Endodermal cell (in vitro differentiated cells): ENCODE results near the gene RAP1GAP2. TPM values are rescaled to one million over a fixed set of nuclear protein-coding genes. Genes with fewer than 3 reads are reported as not detected.

Experiments
- DNase-seq: peaks from one replicate; pipeline ENCODE4 v3.0.0-alpha.2; 2017
- H3K27ac ChIP-seq: 2 replicates; pipeline ENCODE4 v1.5.1; 2013; ENCODE audit warnings: mild to moderate bottlenecking, low read depth, low read length, moderate library complexity
- H3K27me3 ChIP-seq: 2 replicates; pipeline ENCODE4 v1.6.1; 2013; ENCODE audit warnings: mild to moderate bottlenecking, low read length, moderate library complexity; ENCODE audit not compliant: insufficient read depth, control insufficient read depth, poor library complexity, severe bottlenecking
- H3K36me3 ChIP-seq: 2 replicates; pipeline ENCODE4 v1.7.0; 2013; ENCODE audit warnings: mild to moderate bottlenecking, low read length, moderate library complexity; ENCODE audit not compliant: control insufficient read depth, insufficient read depth
- H3K4me1 ChIP-seq: one replicate; pipeline ENCODE4 v1.7.0; 2013; ENCODE audit warnings: low read length; ENCODE audit not compliant: control insufficient read depth, insufficient read depth
- H3K4me3 ChIP-seq: 2 replicates; pipeline ENCODE4 v1.5.1; 2013; ENCODE audit warnings: mild to moderate bottlenecking, low read length, moderate library complexity
- H3K9ac ChIP-seq: 2 replicates; pipeline ENCODE4 v1.6.1; 2013; ENCODE audit warnings: mild to moderate bottlenecking, low read length, moderate library complexity; ENCODE audit not compliant: poor library complexity, severe bottlenecking; ENCODE audit errors: extremely low read depth
- H3K9me3 ChIP-seq: 2 replicates; pipeline ENCODE4 v1.6.1; 2013; ENCODE audit warnings: mild to moderate bottlenecking, low read length, moderate library complexity; ENCODE audit not compliant: control insufficient read depth
- H3K27ac Mint-ChIP-seq: 2 replicates; pipeline ENCODE4 v1.8.0; 2020; ENCODE audit warnings: mixed read lengths
- H3K27me3 Mint-ChIP-seq: 2 replicates; pipeline ENCODE4 v1.8.0; 2021; ENCODE audit warnings: mild to moderate bottlenecking, mixed read lengths; ENCODE audit not compliant: insufficient read depth
- H3K36me3 Mint-ChIP-seq: 2 replicates; pipeline ENCODE4 v1.8.0; 2020; ENCODE audit warnings: low read depth, mixed read lengths
- H3K4me1 Mint-ChIP-seq: 2 replicates; pipeline ENCODE4 v1.8.0; 2020; ENCODE audit warnings: mixed read lengths
- H3K4me3 Mint-ChIP-seq: 2 replicates; pipeline ENCODE4 v1.8.0; 2020; ENCODE audit warnings: mild to moderate bottlenecking, moderate library complexity, mixed read lengths
- H3K9me3 Mint-ChIP-seq: 2 replicates; pipeline ENCODE4 v1.8.0; 2020; ENCODE audit warnings: mild to moderate bottlenecking, mixed read lengths
- whole genome bisulfite sequencing, 2 experiments: methylation state at CpG; one replicate each; pipeline versions ENCODE4 v1.1.5 to v1.1.7; 2013; ENCODE audit warnings: missing lambda C conversion rate in 2 of 2, mixed read lengths in 1 of 2; ENCODE audit not compliant: insufficient coverage in 1 of 2, insufficient read length in 1 of 2; 5-methylcytosine and 5-hydroxymethylcytosine counted together
- total RNA-seq, 2 donors: library from RNA; stranded (reverse); fragmentation: NEBNext Ultra II Directional in 1 of 2; extraction: Animal tissue kit (Norgen Biotek cat#: 25700) in 1 of 2; gene quantifications; 2 replicates in 1 of 2; 3 replicates in 1 of 2; pipeline ENCODE4 v1.2.1, GENCODE V29; 2021
- TF ChIP-seq, protein P1 (sequence below): fragments of 200-600 bp; sonication (generic); conservative IDR thresholded peaks from 2 replicates; pipeline ENCODE4 v1.5.0; 2021; ENCODE audit warnings: antibody characterized with exemption, mild to moderate bottlenecking

RAP1GAP2 gene
- total RNA-seq, 2 donors from 2014 or later = 18.0 to 44.3 TPM

DNA sequence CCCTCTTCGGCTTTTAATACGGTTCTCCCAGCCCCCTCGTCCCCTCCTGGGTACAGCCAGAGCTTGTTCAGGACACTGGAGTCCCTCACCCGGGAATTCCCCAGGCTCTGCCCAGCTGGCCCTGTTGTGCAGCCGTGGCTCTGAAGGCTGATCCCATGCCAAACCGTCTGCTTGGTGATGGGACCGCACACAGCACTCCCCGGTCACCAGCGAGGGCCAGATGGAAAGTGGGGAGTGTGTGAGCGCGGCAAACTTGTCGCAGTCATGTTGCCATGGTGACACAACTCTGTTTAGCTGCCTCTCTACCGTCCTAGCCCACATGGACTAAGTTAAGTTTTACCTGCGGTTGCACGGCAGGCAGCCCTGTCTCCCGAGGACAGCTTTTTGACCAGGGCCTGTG, 107.9 kb downstream of the RAP1GAP2 start:
- peak overlapping the region; percentile 35 for H3K27ac Mint-ChIP-seq

GRCh38 chr17:2905269-2905668, 109.0 kb downstream of the RAP1GAP2 start:
- Histone ChIP-seq H3K4me3 (no peak overlapping the region), H3K27me3 (no peaks in the 10 kb centered on the region), H3K27ac (no peak overlapping the region), H3K9me3 (peaks cover 5% of the 10 kb centered on the region), H3K36me3 (peaks cover 4% of the 10 kb centered on the region), H3K9ac (no peak overlapping the region), H3K4me1 (no peaks in the 10 kb centered on the region)
- H3K36me3 Mint-ChIP-seq = peaks cover 41% of the 10 kb centered on the region
- DNase-seq = no peak
- H3K27ac Mint-ChIP-seq = peak overlapping the region; percentile 30
- TF ChIP-seq, protein P1, sequence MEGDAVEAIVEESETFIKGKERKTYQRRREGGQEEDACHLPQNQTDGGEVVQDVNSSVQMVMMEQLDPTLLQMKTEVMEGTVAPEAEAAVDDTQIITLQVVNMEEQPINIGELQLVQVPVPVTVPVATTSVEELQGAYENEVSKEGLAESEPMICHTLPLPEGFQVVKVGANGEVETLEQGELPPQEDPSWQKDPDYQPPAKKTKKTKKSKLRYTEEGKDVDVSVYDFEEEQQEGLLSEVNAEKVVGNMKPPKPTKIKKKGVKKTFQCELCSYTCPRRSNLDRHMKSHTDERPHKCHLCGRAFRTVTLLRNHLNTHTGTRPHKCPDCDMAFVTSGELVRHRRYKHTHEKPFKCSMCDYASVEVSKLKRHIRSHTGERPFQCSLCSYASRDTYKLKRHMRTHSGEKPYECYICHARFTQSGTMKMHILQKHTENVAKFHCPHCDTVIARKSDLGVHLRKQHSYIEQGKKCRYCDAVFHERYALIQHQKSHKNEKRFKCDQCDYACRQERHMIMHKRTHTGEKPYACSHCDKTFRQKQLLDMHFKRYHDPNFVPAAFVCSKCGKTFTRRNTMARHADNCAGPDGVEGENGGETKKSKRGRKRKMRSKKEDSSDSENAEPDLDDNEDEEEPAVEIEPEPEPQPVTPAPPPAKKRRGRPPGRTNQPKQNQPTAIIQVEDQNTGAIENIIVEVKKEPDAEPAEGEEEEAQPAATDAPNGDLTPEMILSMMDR = no peak
- peaks cover 10% of the 10 kb centered on the region for H3K9me3 Mint-ChIP-seq
- H3K27me3 Mint-ChIP-seq = no peaks in the 10 kb centered on the region
- H3K4me3 Mint-ChIP-seq = no peak overlapping the region
- WGBS, 2 experiments = 95 to 100% methylated on average over 2 to 12 of the region's 13 CpGs
- H3K4me1 Mint-ChIP-seq = peaks cover 10% of the 10 kb centered on the region

More for the DNA sequence above, 107.9 kb downstream of the RAP1GAP2 start:
- H3K27me3 ChIP-seq = no peaks in the 10 kb centered on the region
- WGBS, 2 experiments = 75 to 86% methylated on average over 11 to 15 of the region's 16 CpGs
- Mint-ChIP-seq H3K4me1 (peaks cover 13% of the 10 kb centered on the region), H3K27me3 (no peaks in the 10 kb centered on the region), H3K36me3 (peaks cover 42% of the 10 kb centered on the region), H3K4me3 (no peak overlapping the region), H3K9me3 (peaks cover 10% of the 10 kb centered on the region)
- no peak overlapping the region for H3K27ac ChIP-seq
- H3K9ac ChIP-seq = no peak overlapping the region
- TF ChIP-seq, protein P1 = no peak
- DNase-seq = no peak
- peaks cover 5% of the 10 kb centered on the region for H3K9me3 ChIP-seq
- H3K4me1 ChIP-seq = no peaks in the 10 kb centered on the region
- H3K36me3 ChIP-seq = peaks cover 4% of the 10 kb centered on the region
- no peak overlapping the region for H3K4me3 ChIP-seq

- TF ChIP-seq, protein P1 = no peak
- DNase-seq = no peak
- Mint-ChIP-seq H3K4me3 (no peak overlapping the region), H3K27me3 (no peaks in the 10 kb centered on the region), H3K27ac (peak overlapping the region; percentile 30), H3K9me3 (peaks cover 10% of the 10 kb centered on the region), H3K36me3 (peaks cover 41% of the 10 kb centered on the region), H3K4me1 (peaks cover 10% of the 10 kb centered on the region)
- Histone ChIP-seq H3K27me3 (no peaks in the 10 kb centered on the region), H3K4me1 (no peaks in the 10 kb centered on the region), H3K36me3 (peaks cover 4% of the 10 kb centered on the region), H3K4me3 (no peak overlapping the region), H3K9me3 (peaks cover 5% of the 10 kb centered on the region), H3K27ac (no peak overlapping the region), H3K9ac (no peak overlapping the region)
- 94 to 95% methylated on average over 11 to 15 of the region's 15 CpGs for WGBS, 2 experiments
Measured at GRCh38 chr17:2905696-2906501, 109.7 kb downstream of the RAP1GAP2 start.
